GM12878 (cell line): Measurements from ENCODE around the gene SMARCC1.

Experiments
- BCL11A ChIP-seq: IDR thresholded peaks from 2 replicates; pipeline ENCODE4 v1.6.1; 2011; ENCODE audit warnings: low read depth, low read length
- BMI1 ChIP-seq: fragments of 450-650 bp; IDR thresholded peaks from 2 replicates; pipeline ENCODE4 v1.6.1; 2016; ENCODE audit warnings: mild to moderate bottlenecking, moderate library complexity, borderline replicate concordance
- BRCA1 ChIP-seq: IDR thresholded peaks from 2 replicates; pipeline ENCODE4 v1.6.1; 2011; ENCODE audit warnings: low read depth, low read length, improper control_type of control experiment
- POLR2A ChIP-seq: IDR thresholded peaks from 2 replicates; pipeline ENCODE4 v1.6.1; 2011; ENCODE audit warnings: low read depth, mild to moderate bottlenecking, low read length
- POLR2AphosphoS2 ChIP-seq: IDR thresholded peaks from 2 replicates; pipeline ENCODE4 v1.6.1; 2011; ENCODE audit warnings: low read depth, mild to moderate bottlenecking, low read length, improper control_type of control experiment, moderate library complexity
- POLR2AphosphoS5 ChIP-seq: IDR thresholded peaks from 2 replicates; pipeline ENCODE4 v1.6.1; 2011; ENCODE audit warnings: mild to moderate bottlenecking, low read length, inconsistent platforms
- SREBF1 ChIP-seq: IDR thresholded peaks from 2 replicates; pipeline ENCODE4 v1.6.1; 2012; ENCODE audit warnings: mild to moderate bottlenecking, low read length
- TF ChIP-seq, protein P1 (sequence below), 3 experiments: IDR thresholded peaks in 2 of 3; conservative IDR thresholded peaks in 1 of 3; 2 replicates each; pipeline ENCODE4 v1.5.1; 2011; ENCODE audit warnings: low read depth in 3 of 3, low read length in 3 of 3, mild to moderate bottlenecking in 3 of 3, control low read depth in 2 of 3, moderate library complexity in 2 of 3, inconsistent platforms in 1 of 3, mixed read lengths in 1 of 3; ENCODE audit not compliant: control insufficient read depth in 2 of 3, insufficient read depth in 1 of 3; ENCODE audit errors: extremely low read depth in 1 of 3
- TF ChIP-seq, protein P2 (sequence below): IDR thresholded peaks from 2 replicates; pipeline ENCODE4 v1.6.1; 2012; ENCODE audit warnings: mild to moderate bottlenecking, low read depth, low read length

DNA sequence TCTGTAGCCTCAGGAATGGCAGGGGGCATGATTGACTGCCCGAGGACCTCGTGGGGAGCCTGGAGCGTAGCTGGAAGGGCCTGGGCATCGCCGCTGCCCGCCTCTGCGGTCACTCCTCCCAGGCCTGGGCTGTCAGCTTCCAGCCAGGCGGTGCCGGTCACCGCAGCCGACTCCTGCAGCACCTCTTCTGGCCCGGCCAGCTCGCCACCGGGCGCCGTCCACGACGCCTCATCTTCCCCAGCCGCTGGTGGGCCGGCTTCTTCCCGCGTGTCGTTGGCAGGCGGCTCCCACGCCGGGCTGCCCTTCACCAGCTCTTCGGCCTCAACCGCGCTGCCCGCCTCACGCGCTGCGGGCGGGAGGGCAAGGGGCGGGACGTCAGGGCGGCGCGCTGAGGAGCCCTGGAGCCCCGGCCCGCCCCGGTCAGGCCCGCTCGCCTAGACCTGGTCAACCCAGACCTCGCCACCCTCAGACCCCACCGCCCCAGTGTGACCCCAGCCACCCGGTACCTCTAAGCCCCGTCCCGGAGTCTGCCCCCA, 204.0 kb downstream of the SMARCC1 start:
- TF ChIP-seq, protein P1, sequence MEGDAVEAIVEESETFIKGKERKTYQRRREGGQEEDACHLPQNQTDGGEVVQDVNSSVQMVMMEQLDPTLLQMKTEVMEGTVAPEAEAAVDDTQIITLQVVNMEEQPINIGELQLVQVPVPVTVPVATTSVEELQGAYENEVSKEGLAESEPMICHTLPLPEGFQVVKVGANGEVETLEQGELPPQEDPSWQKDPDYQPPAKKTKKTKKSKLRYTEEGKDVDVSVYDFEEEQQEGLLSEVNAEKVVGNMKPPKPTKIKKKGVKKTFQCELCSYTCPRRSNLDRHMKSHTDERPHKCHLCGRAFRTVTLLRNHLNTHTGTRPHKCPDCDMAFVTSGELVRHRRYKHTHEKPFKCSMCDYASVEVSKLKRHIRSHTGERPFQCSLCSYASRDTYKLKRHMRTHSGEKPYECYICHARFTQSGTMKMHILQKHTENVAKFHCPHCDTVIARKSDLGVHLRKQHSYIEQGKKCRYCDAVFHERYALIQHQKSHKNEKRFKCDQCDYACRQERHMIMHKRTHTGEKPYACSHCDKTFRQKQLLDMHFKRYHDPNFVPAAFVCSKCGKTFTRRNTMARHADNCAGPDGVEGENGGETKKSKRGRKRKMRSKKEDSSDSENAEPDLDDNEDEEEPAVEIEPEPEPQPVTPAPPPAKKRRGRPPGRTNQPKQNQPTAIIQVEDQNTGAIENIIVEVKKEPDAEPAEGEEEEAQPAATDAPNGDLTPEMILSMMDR (IDR thresholded peaks at IDR 0.05 in 2 of 3, conservative IDR thresholded peaks at IDR 0.05 in 1 of 3; ENCODE audit: control insufficient read depth in 2 of 3, extremely low read depth in 1 of 3, insufficient read depth in 1 of 3, low read depth in 3 of 3, low read length in 3 of 3): no peak
- TF ChIP-seq SREBF1 (no peak), POLR2A (no peak), BRCA1 (no peak), BMI1 (no peak), BCL11A (no peak), POLR2AphosphoS5 (no peak), POLR2AphosphoS2 (no peak)
- TF ChIP-seq, protein P2, sequence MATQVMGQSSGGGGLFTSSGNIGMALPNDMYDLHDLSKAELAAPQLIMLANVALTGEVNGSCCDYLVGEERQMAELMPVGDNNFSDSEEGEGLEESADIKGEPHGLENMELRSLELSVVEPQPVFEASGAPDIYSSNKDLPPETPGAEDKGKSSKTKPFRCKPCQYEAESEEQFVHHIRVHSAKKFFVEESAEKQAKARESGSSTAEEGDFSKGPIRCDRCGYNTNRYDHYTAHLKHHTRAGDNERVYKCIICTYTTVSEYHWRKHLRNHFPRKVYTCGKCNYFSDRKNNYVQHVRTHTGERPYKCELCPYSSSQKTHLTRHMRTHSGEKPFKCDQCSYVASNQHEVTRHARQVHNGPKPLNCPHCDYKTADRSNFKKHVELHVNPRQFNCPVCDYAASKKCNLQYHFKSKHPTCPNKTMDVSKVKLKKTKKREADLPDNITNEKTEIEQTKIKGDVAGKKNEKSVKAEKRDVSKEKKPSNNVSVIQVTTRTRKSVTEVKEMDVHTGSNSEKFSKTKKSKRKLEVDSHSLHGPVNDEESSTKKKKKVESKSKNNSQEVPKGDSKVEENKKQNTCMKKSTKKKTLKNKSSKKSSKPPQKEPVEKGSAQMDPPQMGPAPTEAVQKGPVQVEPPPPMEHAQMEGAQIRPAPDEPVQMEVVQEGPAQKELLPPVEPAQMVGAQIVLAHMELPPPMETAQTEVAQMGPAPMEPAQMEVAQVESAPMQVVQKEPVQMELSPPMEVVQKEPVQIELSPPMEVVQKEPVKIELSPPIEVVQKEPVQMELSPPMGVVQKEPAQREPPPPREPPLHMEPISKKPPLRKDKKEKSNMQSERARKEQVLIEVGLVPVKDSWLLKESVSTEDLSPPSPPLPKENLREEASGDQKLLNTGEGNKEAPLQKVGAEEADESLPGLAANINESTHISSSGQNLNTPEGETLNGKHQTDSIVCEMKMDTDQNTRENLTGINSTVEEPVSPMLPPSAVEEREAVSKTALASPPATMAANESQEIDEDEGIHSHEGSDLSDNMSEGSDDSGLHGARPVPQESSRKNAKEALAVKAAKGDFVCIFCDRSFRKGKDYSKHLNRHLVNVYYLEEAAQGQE: no peak
